ENCODE results near the gene CLDN2. TPM values are rescaled to one million over a fixed set of nuclear protein-coding genes. Genes with fewer than 3 reads are reported as not detected.

CLDN2 gene
- total RNA-seq, 1 donor from 2014 or later, result not detected

- Histone ChIP-seq H3K9ac (no peak overlapping the region), H3K27ac (no peak overlapping the region), H3K27me3 (no peaks in the 10 kb centered on the region), H3K79me2 (ENCODE audit: low read depth) (no peaks in the 10 kb centered on the region), H4K20me1 (ENCODE audit: low read depth) (no peaks in the 10 kb centered on the region), H3F3A (ENCODE audit: low read depth) (no peaks in the 10 kb centered on the region), H3K4me2 (no peak overlapping the region), H3K4me1 (no peaks in the 10 kb centered on the region), H2AFZ (replicated peaks) (no peak overlapping the region), H3K36me3 (no peaks in the 10 kb centered on the region), H3K4me3 (no peak overlapping the region), H3K9me3 (ENCODE audit: low read depth) (no peaks in the 10 kb centered on the region)
- Mint-ChIP-seq H3K4me3 (no peak overlapping the region), H3K36me3 (peaks cover 1% of the 10 kb centered on the region), H3K27ac (no peak overlapping the region), H3K4me1 (no peaks in the 10 kb centered on the region), H3K9me3 (no peaks in the 10 kb centered on the region), H3K27me3 (ENCODE audit: insufficient read depth, low read depth) (no peaks in the 10 kb centered on the region)
- no peak for DNase-seq (ENCODE audit: low spot score)
- TF ChIP-seq EZH2phosphoT487 (IDR thresholded peaks at IDR 0.05) (no peak), EZH2 (IDR thresholded peaks at IDR 0.05) (no peak), CTCF (IDR thresholded peaks at IDR 0.05) (no peak)
These were observed 29.2 kb downstream of the CLDN2 start for GRCh38 chrX:106949366-106949765.

GRCh38 chrX:106950381-106950780, 30.2 kb downstream of the CLDN2 start:
- no peak overlapping the region for H3K27ac ChIP-seq
- no peaks in the 10 kb centered on the region for H3K9me3 ChIP-seq (ENCODE audit: low read depth)
- no peaks in the 10 kb centered on the region for H3K9me3 Mint-ChIP-seq
- no peaks in the 10 kb centered on the region for H3K27me3 Mint-ChIP-seq (ENCODE audit: insufficient read depth, low read depth)
- no peaks in the 10 kb centered on the region for H3K4me1 ChIP-seq
- no peak overlapping the region for H3K4me2 ChIP-seq
- H3F3A ChIP-seq (ENCODE audit: low read depth), result no peaks in the 10 kb centered on the region
- no peak overlapping the region for H2AFZ ChIP-seq (replicated peaks)
- no peak overlapping the region for H3K4me3 Mint-ChIP-seq
- H3K79me2 ChIP-seq (ENCODE audit: low read depth), result no peaks in the 10 kb centered on the region
- no peak for TF ChIP-seq EZH2phosphoT487 (IDR thresholded peaks at IDR 0.05)
- no peak for TF ChIP-seq EZH2 (IDR thresholded peaks at IDR 0.05)
- TF ChIP-seq CTCF (IDR thresholded peaks at IDR 0.05), result no peak
- H4K20me1 ChIP-seq (ENCODE audit: low read depth), result no peaks in the 10 kb centered on the region
- peaks cover 1% of the 10 kb centered on the region for H3K36me3 Mint-ChIP-seq
- no peaks in the 10 kb centered on the region for H3K36me3 ChIP-seq
- no peaks in the 10 kb centered on the region for H3K4me1 Mint-ChIP-seq
- H3K9ac ChIP-seq, result no peak overlapping the region
- no peaks in the 10 kb centered on the region for H3K27me3 ChIP-seq
- no peak overlapping the region for H3K27ac Mint-ChIP-seq
- no peak for DNase-seq (ENCODE audit: low spot score)
- H3K4me3 ChIP-seq, result no peak overlapping the region

GRCh38 chrX:106951230-106951629, 31.0 kb downstream of the CLDN2 start:
- Histone ChIP-seq H3K27me3 (no peaks in the 10 kb centered on the region), H3K9ac (no peak overlapping the region), H3K9me3 (ENCODE audit: low read depth) (no peaks in the 10 kb centered on the region), H4K20me1 (ENCODE audit: low read depth) (no peaks in the 10 kb centered on the region), H3K4me3 (no peak overlapping the region), H3K4me1 (no peaks in the 10 kb centered on the region), H3F3A (ENCODE audit: low read depth) (no peaks in the 10 kb centered on the region), H2AFZ (replicated peaks) (no peak overlapping the region), H3K36me3 (no peaks in the 10 kb centered on the region), H3K79me2 (ENCODE audit: low read depth) (no peaks in the 10 kb centered on the region), H3K4me2 (no peak overlapping the region), H3K27ac (no peak overlapping the region)
- Mint-ChIP-seq H3K27me3 (ENCODE audit: insufficient read depth, low read depth) (no peaks in the 10 kb centered on the region), H3K36me3 (peaks cover 1% of the 10 kb centered on the region), H3K4me3 (no peak overlapping the region), H3K9me3 (no peaks in the 10 kb centered on the region), H3K4me1 (no peaks in the 10 kb centered on the region), H3K27ac (no peak overlapping the region)
- TF ChIP-seq EZH2phosphoT487 (IDR thresholded peaks at IDR 0.05) (no peak), CTCF (IDR thresholded peaks at IDR 0.05) (no peak), EZH2 (IDR thresholded peaks at IDR 0.05) (no peak)
- DNase-seq (ENCODE audit: low spot score), result no peak
